Ureter (tissue), 1 donor: ENCODE results near the gene HID1. TPM values are rescaled to one million over a fixed set of nuclear protein-coding genes. Genes with fewer than 3 reads are reported as not detected.

Experiments used
- DNase-seq: peaks from one replicate; pipeline ENCODE4 v3.0.0-alpha.2; 2020; ENCODE audit warnings: low spot score
- total RNA-seq: library from RNA; stranded (reverse); gene quantifications from one replicate; pipeline ENCODE4 v1.2.4, GENCODE V29; 2023
- donor health status: DM: yes; HTN: yes; CAD: no.

The HID1 gene
- total RNA-seq, 1 donor from 2014 or later, result 78.1 TPM

- DNase-seq, result no peak
These were observed 22.4 kb downstream of the HID1 start for GRCh38 chr17:74950207-74950606.

- DNase-seq, result no peak
These were observed 23.0 kb downstream of the HID1 start for GRCh38 chr17:74949455-74950115.

GRCh38 chr17:74947041-74947754 is 25.4 kb downstream of the HID1 start:
- no peak for DNase-seq

- DNase-seq, result no peak
These were observed 25.9 kb downstream of the HID1 start for GRCh38 chr17:74946641-74947040.

GRCh38 chr17:74945543-74945942 is 27.0 kb downstream of the HID1 start:
- no peak for DNase-seq

GRCh38 chr17:74943808-74944522 is 28.6 kb downstream of the HID1 start:
- no peak for DNase-seq

GRCh38 chr17:74941128-74941725 is 31.3 kb downstream of the HID1 start:
- no peak for DNase-seq

- no peak for DNase-seq
These were observed 33.0 kb downstream of the HID1 start for GRCh38 chr17:74939534-74939933.

- no peak for DNase-seq
These were observed 34.2 kb downstream of the HID1 start for GRCh38 chr17:74938194-74938950.

GRCh38 chr17:74937064-74938051 is 35.2 kb downstream of the HID1 start:
- no peak for DNase-seq

- no peak for DNase-seq
These were observed 36.1 kb downstream of the HID1 start for GRCh38 chr17:74936470-74936799.

- DNase-seq, result no peak
These were observed 36.7 kb downstream of the HID1 start, which contains the start of gene OTOP3 for GRCh38 chr17:74935585-74936469. Gene OTOP3 (plus strand): TSS chr17:74935898. CDS start chr17:74935922, 24 bp downstream.

GRCh38 chr17:74935048-74935447 is 37.5 kb downstream of the HID1 start:
- DNase-seq, result no peak

- DNase-seq, result no peak
These were observed 42.0 kb downstream of the HID1 start for GRCh38 chr17:74930535-74931036.

GRCh38 chr17:74928786-74929185 is 43.8 kb downstream of the HID1 start:
- no peak for DNase-seq

- DNase-seq, result no peak
These were observed 47.3 kb downstream of the HID1 start for GRCh38 chr17:74925242-74925641.

GRCh38 chr17:74924250-74924948 is 48.2 kb downstream of the HID1 start, which contains the start of gene OTOP2:
Gene OTOP2 (plus strand): TSS chr17:74924273. CDS start chr17:74924633, 360 bp downstream.
- no peak for DNase-seq

GRCh38 chr17:74923538-74924249 is 48.9 kb downstream of the HID1 start:
- peak; percentile 67 for DNase-seq
